ENCODE results near the gene RNF152. TPM values are rescaled to one million over a fixed set of nuclear protein-coding genes. Genes with fewer than 3 reads are reported as not detected.

The RNF152 gene
- total RNA-seq, 1 experiment from 2014 or later: 2.4 TPM

DNA sequence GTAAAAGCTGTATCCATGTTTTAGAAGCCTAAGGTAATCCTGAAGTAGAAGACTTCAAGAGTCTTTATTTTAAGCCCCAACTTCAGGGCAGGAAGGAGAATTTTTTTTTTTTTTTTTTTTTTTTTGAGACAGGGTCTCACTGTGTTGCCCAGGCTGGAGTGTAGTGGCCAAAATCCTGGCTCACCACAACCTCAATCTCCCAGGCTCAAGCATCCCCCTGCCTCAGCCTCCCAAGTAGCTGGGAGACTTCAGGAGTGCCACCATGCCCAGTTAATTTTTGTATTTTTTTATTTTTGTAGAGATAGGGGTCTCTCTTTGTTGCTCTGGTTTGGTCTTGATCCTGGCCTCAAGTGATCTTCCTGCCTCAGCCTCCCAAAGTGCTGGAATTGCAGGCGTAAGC, 3.3 kb upstream of the RNF152 start:
- no peaks in the 10 kb centered on the region for H3K36me3 ChIP-seq (ENCODE audit: control insufficient read depth, insufficient read depth, low read length)
- H3K9me3 ChIP-seq: no peaks in the 10 kb centered on the region
- no peaks in the 10 kb centered on the region for H3K27me3 ChIP-seq (replicated peaks; ENCODE audit: control insufficient read depth, insufficient read depth, low read length)
- DNase-seq: no peak
- BruUV-seq (replicated peaks): no TSS peak
- intact Hi-C loops (cut with micrococcal nuclease; ENCODE audit: unreplicated experiment): no loop called here
- H3K4me3 Mint-ChIP-seq (ENCODE audit: unreplicated experiment): no peak overlapping the region
- H3K36me3 Mint-ChIP-seq (ENCODE audit: insufficient read depth, unreplicated experiment): no peaks in the 10 kb centered on the region
- TF ChIP-seq, protein P1, sequence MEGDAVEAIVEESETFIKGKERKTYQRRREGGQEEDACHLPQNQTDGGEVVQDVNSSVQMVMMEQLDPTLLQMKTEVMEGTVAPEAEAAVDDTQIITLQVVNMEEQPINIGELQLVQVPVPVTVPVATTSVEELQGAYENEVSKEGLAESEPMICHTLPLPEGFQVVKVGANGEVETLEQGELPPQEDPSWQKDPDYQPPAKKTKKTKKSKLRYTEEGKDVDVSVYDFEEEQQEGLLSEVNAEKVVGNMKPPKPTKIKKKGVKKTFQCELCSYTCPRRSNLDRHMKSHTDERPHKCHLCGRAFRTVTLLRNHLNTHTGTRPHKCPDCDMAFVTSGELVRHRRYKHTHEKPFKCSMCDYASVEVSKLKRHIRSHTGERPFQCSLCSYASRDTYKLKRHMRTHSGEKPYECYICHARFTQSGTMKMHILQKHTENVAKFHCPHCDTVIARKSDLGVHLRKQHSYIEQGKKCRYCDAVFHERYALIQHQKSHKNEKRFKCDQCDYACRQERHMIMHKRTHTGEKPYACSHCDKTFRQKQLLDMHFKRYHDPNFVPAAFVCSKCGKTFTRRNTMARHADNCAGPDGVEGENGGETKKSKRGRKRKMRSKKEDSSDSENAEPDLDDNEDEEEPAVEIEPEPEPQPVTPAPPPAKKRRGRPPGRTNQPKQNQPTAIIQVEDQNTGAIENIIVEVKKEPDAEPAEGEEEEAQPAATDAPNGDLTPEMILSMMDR (IDR thresholded peaks at IDR 0.05; ENCODE audit: insufficient read depth in 1 of 2, low read depth in 1 of 2, low read length in 1 of 2, severe bottlenecking in 1 of 2, unreplicated experiment in 1 of 2): no peak
- no peak overlapping the region for H3K4me3 ChIP-seq (ENCODE audit: low read depth, low read length)
- no peaks in the 10 kb centered on the region for H3K4me1 ChIP-seq
- no peaks in the 10 kb centered on the region for H3K9me3 Mint-ChIP-seq (ENCODE audit: unreplicated experiment)
- CTCF ChIA-PET: no interaction called here
- H3K4me1 Mint-ChIP-seq (ENCODE audit: low read depth, unreplicated experiment): peaks cover 4% of the 10 kb centered on the region
- POLR2A ChIA-PET: no interaction called here
- H3K27me3 Mint-ChIP-seq (ENCODE audit: insufficient read depth, unreplicated experiment): no peaks in the 10 kb centered on the region
- no peak overlapping the region for H3K27ac Mint-ChIP-seq (ENCODE audit: unreplicated experiment)

DNA sequence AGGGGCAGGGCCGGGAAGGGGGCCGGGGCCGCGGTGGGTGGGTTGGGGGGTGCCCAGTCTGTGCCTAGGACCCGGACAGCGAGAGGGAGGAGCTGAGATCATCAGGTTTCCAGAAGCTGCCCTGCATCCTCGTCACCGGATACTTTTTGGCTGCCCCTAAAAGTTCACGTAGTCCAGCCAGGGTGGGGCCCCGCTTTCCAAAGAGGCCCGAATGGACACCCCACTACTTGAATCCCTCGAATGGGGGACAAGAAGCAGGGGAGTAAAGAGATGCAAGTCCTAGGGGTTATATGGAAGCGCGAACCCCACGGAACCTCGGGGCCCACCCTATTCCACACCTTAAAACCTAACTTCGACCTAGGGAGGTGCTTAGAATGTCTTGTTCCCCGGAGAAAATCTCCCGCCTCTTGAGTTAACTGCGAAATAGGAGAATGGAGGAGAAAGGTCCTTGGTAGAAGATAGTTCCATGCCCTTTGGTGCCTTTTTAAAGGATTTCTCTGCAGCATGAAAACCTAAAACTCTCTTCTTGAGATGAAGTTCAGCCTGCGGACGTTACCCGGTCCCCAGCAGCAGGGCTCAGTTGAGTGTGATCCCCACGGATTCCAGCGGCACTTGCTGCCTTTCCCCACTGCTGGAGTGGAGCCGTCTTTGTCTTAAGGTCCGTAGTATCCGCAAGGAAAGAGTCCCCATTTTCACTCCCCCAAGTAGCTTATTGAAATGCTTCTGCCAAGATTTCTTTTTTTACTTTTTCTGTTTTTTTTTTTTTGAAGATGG, 2.1 kb upstream of the RNF152 start:
- DNase-seq: no peak
- POLR2A ChIA-PET: no interaction called here
- H3K4me1 Mint-ChIP-seq (ENCODE audit: low read depth, unreplicated experiment): no peaks in the 10 kb centered on the region
- TF ChIP-seq, protein P1 (IDR thresholded peaks at IDR 0.05; ENCODE audit: insufficient read depth in 1 of 2, low read depth in 1 of 2, low read length in 1 of 2, severe bottlenecking in 1 of 2, unreplicated experiment in 1 of 2): no peak
- H3K36me3 Mint-ChIP-seq (ENCODE audit: insufficient read depth, unreplicated experiment): no peaks in the 10 kb centered on the region
- H3K27ac Mint-ChIP-seq (ENCODE audit: unreplicated experiment): no peak overlapping the region
- Histone ChIP-seq H3K36me3 (ENCODE audit: control insufficient read depth, insufficient read depth, low read length) (no peaks in the 10 kb centered on the region), H3K27me3 (replicated peaks; ENCODE audit: control insufficient read depth, insufficient read depth, low read length) (no peaks in the 10 kb centered on the region), H3K4me3 (ENCODE audit: low read depth, low read length) (peak overlapping the region; percentile 58), H3K9me3 (no peaks in the 10 kb centered on the region), H3K4me1 (no peaks in the 10 kb centered on the region)
- CTCF ChIA-PET: no interaction called here
- H3K9me3 Mint-ChIP-seq (ENCODE audit: unreplicated experiment): no peaks in the 10 kb centered on the region
- no peaks in the 10 kb centered on the region for H3K27me3 Mint-ChIP-seq (ENCODE audit: insufficient read depth, unreplicated experiment)
- intact Hi-C loops (cut with micrococcal nuclease; ENCODE audit: unreplicated experiment): loop anchor here (5.0 kb wide), 1 partner anchor 183 kb away; no protein-coding TSS in a partner anchor
- peak overlapping the region; percentile 75 for H3K4me3 Mint-ChIP-seq (ENCODE audit: unreplicated experiment)
- BruUV-seq (replicated peaks): no TSS peak

- POLR2A ChIA-PET: interaction anchor here (0.7 kb wide), 1 partner anchor 502 kb away, joined by 3 read pairs; no protein-coding TSS in a partner anchor
- H3K4me3 ChIP-seq (ENCODE audit: low read depth, low read length): peak overlapping the region; percentile 58
- no peaks in the 10 kb centered on the region for H3K9me3 ChIP-seq
- H3K27me3 ChIP-seq (replicated peaks; ENCODE audit: control insufficient read depth, insufficient read depth, low read length): no peaks in the 10 kb centered on the region
- Mint-ChIP-seq H3K4me3 (ENCODE audit: unreplicated experiment) (peak overlapping the region; percentile 75), H3K9me3 (ENCODE audit: unreplicated experiment) (no peaks in the 10 kb centered on the region), H3K27me3 (ENCODE audit: insufficient read depth, unreplicated experiment) (no peaks in the 10 kb centered on the region), H3K36me3 (ENCODE audit: insufficient read depth, unreplicated experiment) (no peaks in the 10 kb centered on the region), H3K27ac (ENCODE audit: unreplicated experiment) (no peak overlapping the region), H3K4me1 (ENCODE audit: low read depth, unreplicated experiment) (no peaks in the 10 kb centered on the region)
- intact Hi-C loops (cut with micrococcal nuclease; ENCODE audit: unreplicated experiment): loop anchor here (1.0 to 5.0 kb wide), 3 partner anchors 182 to 311 kb away; no protein-coding TSS in a partner anchor
- DNase-seq: peak; percentile 50 to 68
- no peaks in the 10 kb centered on the region for H3K4me1 ChIP-seq
- CTCF ChIA-PET: no interaction called here
- no TSS peak for BruUV-seq (replicated peaks)
- H3K36me3 ChIP-seq (ENCODE audit: control insufficient read depth, insufficient read depth, low read length): no peaks in the 10 kb centered on the region
- TF ChIP-seq, protein P1 (IDR thresholded peaks at IDR 0.05; ENCODE audit: insufficient read depth in 1 of 2, low read depth in 1 of 2, low read length in 1 of 2, severe bottlenecking in 1 of 2, unreplicated experiment in 1 of 2): peak in 1 of 2 experiments; percentile 10
Measured at GRCh38 chr18:61893971-61894750, 1.4 kb upstream of the RNF152 start.
